ENCODE measurements around the gene SNRNP48.

SNRNP48 gene

DNA sequence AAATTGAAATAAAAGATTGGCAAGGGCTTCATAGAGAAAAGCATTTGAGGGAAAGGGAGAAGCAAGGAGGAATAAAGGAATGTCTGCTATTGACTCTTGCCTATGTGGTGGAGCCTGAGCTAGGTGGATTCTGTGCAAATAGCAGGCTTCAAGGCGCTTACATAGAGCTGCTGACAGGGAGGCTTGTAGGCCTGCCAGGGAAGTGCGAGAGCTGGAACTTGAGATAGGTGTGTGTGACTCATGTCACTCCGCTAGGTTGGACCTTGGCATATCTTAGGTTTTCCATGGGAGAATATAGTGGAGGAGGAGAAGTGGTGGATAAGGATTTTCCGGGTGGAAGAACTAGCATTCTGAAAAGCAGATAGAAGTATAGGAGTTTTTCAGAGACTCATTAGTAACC lies 14.0 kb downstream of the SNRNP48 start:
- DNase-seq, result no peak

DNA sequence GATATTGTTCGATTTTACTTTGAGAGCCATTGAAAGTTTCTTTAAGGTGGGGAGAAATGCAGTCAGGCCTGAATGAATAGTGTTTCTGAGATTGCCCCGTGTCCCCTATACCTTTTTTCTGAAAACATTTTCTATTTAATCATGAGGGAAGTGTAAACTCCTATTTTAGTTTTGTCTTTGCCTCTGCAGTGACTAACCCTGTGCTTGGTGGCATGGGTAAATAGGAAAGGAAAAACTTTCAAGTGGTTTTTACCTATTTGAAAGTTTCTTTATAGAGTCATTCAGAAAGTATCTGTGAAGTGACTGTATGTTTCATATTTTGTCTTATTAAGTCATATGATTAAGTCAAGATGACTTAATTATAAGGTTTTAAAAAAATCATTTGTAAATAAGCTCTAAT lies 14.5 kb downstream of the SNRNP48 start:
- DNase-seq, result no peak

DNA sequence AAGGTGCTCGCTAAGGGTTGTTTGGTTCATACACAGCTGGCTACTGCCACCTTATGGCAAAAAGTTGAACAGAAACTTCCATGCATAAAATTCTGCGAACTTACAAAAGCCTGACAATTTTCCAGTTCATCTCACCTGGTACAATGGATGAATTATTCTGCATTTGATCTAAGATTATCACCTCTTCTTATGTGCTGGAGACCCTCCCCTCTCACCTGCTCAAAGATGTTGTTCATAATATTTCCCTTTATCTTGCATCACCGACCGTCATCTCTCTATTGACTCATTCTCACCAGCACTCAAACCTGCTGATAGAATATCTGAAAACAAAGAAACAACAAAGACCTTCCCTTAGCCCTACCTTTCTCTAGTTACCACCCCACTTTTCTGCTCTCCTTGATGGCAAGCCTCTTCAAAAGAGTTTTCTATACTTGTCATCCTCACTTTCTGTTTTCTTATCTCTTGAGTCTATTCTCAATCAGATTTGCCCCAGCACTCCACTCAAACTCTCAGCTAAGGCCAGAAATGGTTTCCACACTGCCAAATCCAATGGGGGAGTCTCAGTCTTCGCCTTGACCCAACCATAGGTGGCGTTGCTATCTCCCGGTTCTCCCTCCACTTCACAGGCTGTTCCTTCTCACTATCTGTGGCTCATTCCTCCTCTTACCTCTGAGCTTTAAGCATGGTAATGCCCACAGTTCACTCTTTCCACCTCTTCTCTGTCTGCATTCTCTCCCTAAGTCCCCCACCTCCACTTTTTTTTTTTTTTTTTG lies 25.8 kb downstream of the SNRNP48 start:
- DNase-seq, result no peak

DNA sequence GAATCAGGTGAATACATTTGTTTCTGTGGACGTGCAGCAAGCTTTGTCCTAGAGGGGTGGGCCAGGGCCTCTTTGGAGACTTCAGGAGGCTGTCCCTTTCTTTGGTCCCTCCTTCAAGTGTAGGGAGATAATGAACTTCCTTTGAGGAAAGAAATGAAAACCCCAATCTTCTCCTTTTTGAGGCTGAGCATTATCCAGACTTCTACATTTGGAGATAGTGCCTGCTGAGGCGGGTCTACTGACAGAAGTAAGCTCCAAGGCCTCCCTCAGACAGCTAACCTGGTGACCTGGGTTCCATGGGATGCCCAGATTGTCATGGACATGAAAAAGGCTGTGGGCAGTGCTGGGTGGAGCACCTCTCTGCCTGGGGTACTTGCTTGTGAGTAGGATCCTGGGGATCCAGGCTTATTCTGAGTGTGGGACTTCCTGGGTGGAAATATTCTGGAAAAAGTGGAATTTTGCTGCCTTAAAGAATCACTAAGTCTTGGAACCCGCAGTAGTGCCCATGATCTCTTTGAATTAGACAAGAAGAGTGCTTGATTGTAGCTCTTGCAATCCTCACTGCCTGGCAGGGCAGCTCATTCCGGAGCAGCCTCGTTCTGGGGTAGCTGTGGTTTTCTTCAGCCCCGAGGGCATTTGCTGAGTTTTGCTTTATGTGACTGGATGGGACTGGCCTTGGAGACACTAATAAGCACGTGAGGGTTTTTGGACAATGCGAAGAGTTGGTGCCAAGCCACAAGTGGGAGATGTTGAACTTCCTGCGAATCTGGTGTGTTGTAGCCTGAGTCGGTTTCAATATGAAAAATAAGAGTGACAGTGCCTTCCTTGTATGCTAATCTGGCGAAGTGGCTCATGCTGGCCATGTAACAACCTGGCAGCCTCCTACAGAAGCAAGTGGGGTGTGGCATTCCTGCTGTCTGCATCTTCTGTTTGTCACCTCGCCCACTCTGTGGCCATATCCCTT lies 28.1 kb downstream of the SNRNP48 start:
- no peak for DNase-seq

DNA sequence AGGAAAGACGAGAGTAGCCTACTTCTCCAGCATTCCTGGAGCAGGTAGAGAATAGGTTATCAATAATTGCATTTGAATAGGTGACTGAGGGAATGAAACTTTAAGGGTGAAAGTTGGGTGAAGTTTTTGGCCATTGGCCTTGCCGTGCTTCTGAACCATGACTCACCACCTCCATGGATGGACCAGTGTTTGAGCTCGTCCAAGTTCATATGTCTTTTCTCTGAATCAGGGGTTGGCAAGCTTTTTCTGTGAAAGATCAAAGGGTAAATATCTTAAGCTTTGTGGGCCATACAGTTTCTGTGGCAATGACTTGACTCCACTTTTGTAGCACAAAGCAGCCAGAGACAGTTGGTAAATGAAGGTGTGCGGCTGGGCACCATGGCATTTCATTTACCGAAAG lies 31.8 kb downstream of the SNRNP48 start:
- DNase-seq, result no peak

DNA sequence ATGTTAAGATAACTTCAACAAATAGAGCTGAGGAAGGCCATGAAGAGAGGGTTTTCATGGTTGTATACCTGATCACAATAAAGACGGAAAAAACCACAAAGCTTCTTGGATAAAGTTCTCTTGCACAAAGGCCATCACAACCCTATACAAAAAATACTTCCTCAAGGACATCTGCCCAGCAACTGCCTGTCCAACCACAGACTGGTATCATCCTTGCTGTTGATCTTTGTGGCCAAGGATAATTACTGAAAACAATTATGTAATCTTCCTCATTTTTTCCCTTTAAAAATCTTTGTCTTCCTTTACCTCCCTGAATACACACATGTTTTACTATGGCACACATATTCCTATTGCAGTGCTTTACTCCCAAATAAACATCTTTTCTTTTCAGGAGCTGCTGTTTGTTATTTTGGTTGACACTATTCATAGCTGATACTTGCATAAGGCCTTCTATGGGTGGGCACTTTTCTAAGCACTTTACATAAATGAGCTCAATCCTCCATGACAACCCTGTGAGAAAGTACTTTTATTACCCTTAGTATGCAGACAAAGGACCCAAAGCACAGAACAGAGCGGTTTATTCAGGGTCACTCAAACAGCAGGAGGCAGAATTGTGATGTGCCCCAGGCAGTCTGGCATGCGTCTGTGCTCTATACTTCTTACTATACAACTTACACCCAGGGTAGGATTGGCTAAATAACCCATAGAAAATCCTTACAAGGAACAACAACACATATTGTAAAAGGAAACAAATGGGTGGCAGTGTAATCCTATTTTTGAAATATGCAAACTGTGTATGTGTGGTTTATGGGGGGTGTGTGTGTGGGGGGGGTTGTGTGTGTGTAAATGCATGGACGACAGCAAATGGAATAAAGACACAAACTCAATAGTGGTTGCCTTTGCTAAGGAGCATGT lies 35.1 kb downstream of the SNRNP48 start:
- no peak for DNase-seq

DNA sequence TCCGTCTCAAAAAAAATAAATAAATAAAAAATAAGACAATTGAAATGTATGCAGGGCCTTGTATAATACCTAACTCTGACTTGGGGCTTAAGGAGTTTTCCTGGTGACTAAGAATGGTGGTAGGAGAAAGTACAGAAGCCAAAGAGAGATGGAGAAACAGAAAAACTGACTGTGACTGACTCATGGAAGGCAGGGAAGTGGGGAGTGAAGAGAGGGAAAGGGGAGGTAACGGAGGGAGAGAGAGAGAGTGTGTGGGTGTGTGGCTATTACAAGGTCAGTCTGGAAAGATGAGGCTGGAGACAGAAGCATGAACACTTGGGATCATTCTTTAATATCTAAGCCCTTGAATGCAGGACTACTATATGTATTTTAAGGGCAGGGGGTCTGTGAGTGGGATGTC lies 38.5 kb downstream of the SNRNP48 start:
- no peak for DNase-seq

DNA sequence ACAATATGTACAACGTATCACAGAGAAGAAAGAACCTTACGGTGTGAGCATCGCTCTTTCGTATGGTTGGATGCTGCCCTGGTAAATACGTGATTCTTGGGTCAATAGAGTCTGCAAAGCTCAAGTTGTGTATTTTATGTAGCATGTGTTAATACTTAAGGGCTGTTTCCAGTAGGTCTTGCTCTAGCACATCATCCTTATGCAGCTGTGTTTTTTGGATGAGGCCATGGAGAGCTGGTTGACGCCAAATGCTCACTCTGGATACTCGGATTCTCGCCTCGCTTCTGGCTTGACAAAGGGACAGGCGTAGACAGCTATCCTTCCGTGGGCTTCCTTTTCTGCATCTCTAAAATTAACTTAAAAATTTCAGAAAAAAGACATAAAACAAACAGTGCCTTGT lies 38.9 kb downstream of the SNRNP48 start:
- DNase-seq, result no peak

DNA sequence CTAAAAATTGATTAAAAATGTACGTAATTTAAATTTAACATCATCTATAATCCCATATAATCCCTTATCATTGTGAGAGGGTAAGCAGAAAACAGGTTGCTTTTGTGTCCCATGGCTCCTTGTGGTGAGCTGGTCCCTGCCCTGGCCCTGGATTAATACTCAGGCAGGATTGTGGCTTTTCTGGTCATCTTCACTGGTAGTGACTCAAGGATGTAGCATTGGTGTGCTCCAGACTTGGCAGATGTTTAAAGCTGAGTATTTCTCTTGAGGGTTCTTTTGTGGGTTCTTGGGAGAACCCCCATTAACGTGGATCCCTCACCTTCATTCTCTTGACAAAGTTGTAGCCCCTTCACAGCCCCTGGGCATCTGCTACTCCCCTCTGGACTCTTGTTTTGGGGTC lies 39.3 kb downstream of the SNRNP48 start:
- DNase-seq, result no peak

DNA sequence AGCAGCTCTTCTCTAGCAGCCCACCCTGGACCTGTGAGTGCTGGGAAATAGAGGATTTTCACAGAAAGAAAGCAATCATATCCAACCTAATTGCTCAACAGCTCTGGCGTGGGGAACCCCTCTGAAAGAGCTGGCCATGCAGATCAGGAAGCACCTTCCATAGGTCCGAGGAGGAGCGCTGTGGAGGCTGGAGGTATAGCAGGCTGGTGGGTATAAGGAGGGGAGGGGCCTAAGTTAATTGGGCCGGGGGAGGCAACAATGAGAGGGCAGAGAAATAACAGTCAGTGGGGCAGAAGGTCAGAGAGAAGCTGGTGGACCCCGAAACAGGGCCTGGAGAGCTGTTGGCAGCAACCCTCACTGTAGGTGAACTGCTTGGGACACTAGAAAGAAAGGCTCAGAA lies 40.8 kb downstream of the SNRNP48 start:
- DNase-seq, result no peak

DNA sequence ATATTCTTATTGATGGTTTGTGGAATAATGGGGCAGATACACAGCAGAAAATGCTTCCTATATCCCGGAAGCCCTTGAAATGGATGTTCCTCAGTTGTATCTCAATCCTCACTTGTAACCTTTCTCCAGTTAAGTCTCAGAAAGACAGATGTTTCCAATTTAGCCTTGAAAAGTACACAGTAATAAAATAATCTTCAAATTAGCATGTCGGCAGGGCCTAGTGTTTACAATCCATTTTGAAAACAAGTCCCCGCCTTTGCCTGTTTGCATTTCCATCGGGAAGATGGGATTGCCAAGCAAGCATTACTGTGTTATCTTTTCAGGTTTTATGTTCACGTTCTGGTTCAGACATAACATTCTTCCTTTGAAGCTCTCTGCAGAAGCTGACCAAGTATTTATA lies 41.5 kb downstream of the SNRNP48 start:
- DNase-seq, result no peak

DNA sequence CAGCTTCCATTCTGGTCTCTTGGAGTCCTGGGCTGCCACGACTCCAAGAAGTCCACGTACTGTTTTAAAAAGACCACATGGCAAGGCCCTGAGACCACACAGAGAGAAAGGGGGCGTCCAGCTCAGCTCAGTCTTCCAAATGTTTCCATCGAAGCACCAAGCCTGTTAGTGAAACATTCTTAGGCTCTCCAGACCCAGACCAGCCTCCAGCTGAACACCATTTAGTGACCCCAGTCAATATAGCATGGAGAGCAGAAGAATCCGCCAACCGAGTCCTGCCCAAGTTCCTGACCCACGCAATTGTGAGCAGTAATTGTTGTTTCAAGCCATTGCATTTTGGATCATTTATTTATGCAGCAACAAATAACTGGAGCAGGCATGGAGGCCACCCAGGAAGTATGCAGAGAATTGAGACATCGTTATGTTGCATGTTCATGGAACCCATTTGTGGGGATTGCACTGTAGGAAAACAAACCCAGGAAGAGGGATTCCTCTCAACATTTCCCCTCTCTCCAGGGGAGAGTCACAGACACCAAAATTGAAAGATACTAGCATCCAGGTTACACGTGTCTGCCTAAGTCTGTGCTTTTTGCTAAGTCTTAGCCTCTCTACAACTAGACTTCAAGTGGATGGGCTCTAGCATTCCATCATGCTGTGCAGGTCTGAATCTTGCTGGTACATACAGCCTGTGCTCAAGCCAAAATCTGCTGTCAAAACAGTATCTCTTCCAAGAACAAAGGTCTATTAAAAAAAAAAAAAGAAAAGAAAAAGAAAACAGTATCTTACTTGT lies 42.7 kb downstream of the SNRNP48 start:
- no peak for DNase-seq

DNA sequence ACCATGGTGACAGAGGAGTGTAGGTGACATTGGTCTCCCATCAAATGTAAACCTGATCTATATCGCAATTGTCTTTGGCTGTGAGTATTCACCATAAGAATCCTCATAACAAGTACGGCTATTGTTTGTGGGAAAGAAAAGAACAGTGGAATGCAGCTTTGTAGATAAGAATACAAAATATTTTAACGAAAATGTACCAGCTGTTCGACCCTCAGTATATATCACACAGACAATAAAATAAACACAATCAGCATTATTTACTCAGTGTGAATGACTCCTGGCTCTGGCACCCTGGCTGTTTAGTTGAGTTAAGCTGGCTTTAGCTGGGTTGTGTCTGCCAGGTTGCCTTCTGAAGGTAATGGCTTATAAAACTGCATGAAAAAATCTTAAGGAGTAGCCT lies 43.4 kb downstream of the SNRNP48 start:
- DNase-seq, result no peak

DNA sequence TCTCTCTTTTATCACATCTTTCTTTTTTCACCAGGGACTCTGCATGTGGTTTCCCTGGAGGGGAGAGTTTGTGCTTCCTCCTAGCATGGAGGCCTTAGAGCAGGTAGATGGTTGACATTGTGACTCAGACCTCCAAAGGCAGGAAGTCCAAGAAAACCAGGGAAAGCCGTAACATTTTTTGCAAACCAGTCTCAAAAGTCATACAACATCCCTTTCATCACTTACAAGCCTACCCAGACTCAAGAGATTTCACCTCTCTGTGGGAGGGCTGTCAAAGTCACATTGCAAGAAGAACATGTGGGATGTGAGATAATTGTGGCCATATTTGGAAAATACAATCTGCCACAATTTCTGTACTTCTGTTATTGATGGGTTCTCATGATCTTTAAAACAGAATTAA lies 46.2 kb downstream of the SNRNP48 start:
- no peak for DNase-seq

DNA sequence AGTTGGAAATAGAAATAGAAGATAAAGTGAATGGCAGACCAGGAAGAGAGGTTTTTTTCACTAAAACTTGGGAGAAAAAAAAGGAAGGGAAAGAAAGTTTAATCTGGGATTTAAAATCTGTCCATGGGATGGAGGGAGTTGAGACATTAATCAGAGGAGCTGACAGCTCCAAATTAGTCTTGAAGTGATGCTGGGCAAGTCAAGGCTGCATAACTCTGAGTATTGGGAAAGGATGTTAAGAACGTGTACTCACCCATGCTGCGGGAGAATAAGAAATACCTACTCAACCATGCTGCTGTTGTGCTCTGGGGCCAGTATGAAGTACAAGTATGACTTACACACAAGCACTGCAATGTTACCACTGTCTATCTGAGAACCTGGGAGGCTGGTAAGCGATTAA lies 47.5 kb downstream of the SNRNP48 start:
- no peak for DNase-seq

DNA sequence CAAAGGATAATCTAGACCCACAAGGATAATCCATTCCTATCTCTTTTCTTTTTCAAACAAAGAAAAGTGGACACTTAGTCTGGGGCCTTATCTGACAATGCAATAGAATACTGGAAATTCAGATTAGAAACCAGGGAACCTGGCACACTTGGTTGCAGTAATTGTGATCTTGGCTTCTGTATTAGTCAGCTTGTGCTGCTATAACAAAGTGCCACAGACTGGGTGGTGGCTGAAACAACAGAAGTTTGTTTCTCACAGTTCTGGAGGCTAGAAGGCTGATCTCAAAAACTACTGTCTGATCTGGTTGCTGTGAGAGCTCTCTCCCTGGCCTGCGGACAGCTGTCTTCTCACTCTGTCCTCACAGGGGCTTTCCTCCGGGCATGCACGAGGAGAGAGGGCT lies 49.4 kb downstream of the SNRNP48 start:
- no peak for DNase-seq

DNA sequence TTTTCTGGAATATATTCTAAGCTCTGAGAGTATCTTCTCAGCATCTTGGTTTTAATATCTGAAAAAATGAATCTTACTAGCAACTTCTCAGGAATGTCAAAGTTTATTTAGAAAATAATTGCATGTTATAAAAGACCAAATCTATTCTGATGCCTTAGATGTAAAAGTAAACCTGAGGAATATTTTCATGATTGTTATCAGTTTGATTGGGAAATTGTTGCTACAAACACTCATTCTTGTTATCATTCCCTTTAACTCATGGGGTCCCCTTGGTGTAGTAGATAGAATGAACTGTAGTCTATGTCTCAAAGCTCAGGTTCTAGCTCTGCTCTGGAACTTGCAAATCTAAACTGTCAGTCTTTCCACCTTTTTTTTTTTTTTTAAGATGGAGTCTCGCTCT lies 50.0 kb downstream of the SNRNP48 start:
- DNase-seq, result no peak

DNA sequence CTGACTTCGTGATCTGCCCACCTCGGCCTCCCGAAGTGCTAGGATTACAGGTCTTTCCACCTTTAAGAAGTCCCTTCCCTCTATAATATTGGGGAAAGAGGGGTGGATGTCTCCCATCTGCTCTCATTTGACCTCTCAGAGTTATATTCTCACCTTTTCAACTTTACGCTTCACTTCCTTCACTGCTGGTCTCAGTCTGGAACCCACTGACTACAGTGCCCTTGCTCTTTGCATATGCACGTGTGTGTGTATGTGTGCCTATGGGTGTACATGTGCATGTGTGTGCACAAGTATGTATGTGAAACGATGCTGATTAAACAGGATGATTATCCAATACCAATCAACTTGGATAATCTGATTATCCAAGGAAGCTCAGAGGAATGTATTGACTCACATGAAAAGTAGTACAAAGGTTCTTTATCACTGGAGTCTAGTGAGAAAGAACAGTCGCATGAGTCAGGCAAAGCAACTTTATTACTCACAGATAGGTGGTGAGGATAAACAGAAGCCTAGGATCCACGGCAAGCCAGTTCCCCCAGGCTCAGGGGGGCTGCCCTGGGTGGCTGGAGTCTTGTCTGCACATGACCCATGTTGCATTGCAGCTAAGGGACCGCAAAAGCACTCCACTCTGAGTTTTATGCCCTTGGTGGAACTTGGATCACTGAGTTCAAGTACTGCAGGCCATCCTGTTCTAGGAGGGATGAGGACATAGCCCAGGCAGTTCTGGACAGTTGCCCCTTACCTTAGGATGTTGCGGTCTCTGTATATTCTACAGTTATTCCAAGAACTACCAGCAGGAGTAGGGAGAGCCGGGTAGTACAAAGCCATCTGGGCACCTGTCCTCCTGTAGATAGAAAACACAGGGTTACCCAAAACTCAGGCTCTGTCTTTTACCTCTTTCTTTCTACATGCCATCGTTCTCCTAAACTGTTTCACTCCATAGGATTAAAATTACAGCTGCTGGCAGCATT lies 50.9 kb downstream of the SNRNP48 start:
- DNase-seq, result no peak

DNA sequence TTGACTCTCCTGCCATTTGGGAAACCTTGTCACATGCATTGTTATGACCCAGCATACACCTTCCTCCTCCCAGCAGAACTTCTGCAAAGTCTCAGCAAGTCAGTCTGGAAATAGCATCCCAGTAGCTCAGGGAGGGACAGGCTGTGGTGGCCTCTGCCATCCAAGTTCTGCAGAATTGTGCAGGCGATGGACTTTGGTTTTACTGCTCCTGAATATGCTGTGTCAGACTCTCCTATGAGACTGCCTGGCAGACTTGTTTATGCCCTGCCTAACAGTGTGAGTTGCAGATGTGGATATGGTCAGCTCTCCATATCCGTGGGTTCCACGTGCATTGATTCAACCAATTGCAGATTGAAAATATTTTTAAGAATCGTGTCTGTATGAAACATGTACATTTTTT lies 52.8 kb downstream of the SNRNP48 start:
- no peak for DNase-seq

DNA sequence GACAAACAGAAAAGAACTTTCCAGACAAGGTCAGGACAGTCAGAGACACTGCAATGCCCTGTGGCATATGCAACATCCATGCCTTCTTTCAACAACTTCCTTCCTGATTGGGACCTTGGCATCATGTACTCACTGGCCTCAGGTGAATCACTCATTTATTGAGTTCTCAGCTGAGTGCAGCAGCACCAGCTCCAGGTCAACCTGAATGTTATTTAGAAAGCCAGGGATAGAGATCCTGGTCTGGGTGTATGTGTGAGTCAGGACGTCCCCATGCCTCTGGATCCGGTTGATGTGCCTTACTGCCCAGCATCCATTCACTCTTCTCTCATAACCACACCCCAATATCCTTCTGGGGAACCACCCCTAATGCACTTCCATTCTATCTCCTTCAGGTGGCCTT lies 54.4 kb downstream of the SNRNP48 start:
- no peak for DNase-seq

DNA sequence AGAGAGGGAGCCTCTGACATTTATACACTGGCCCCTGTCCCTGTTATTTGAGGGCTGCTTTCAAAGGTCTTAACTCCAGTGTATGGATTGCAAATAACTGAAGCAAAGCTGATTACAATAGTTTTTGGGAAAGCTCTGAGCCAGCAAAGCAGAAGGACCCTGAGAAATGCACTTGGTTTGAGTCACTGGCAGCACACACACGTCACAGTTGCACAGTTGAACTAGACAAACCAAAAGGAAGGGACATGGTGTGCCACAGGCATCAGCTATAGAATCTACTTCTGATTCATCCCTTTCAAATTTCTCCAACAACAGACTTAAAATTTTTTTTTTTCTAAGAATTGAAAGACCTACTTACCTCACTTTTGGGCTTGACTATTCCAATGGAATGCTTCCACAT lies 56.4 kb downstream of the SNRNP48 start:
- DNase-seq, result no peak

Measured in stimulated activated CD4-positive, alpha-beta T cell treated with anti-CD3 and anti-CD28 coated beads, Interleukin-12 subunit alpha, Interleukin-12 subunit beta, amount 100 ng/mL, for 4 hours (primary cell).